HEK293 (cell line): Measurements from ENCODE around the gene DHRS7B.

Experiments
- KLF10 ChIP-seq: fragments of 450-650 bp; IDR thresholded peaks from 2 replicates; pipeline ENCODE4 v1.5.1; 2018; ENCODE audit warnings: missing biosample characterization, mild to moderate bottlenecking, missing genetic modification characterization
- KLF16 ChIP-seq: fragments of 450-650 bp; formaldehyde crosslinking; IDR thresholded peaks from 2 replicates; pipeline ENCODE4 v1.5.1; 2017; ENCODE audit warnings: missing biosample characterization, missing genetic modification characterization
- KLF17 ChIP-seq: fragments of 450-650 bp; formaldehyde crosslinking; IDR thresholded peaks from 2 replicates; pipeline ENCODE4 v1.5.1; 2016; ENCODE audit warnings: missing biosample characterization, missing genetic modification characterization
- KLF8 ChIP-seq: fragments of 450-650 bp; formaldehyde crosslinking; IDR thresholded peaks from 2 replicates; pipeline ENCODE4 v1.5.1; 2016; ENCODE audit warnings: missing biosample characterization, missing genetic modification characterization
- MEIS1 ChIP-seq: sonication (generic); formaldehyde crosslinking; IDR thresholded peaks from 2 replicates; pipeline ENCODE4 v1.8.1; 2022; ENCODE audit warnings: missing genetic modification reagents, mild to moderate bottlenecking, borderline replicate concordance
- RBAK ChIP-seq: fragments of 450-650 bp; formaldehyde crosslinking; IDR thresholded peaks from 2 replicates; pipeline ENCODE4 v1.5.1; 2016; ENCODE audit warnings: missing biosample characterization, missing genetic modification characterization
- SETDB1 ChIP-seq: IDR thresholded peaks from one replicate; pipeline ENCODE4 v1.6.1; 2017; ENCODE audit warnings: mild to moderate bottlenecking, low read length, moderate library complexity, mixed read lengths; ENCODE audit not compliant: insufficient read length
- TRIM28 ChIP-seq: IDR thresholded peaks from 2 replicates; pipeline ENCODE4 v1.6.1; 2011; ENCODE audit warnings: low read length, control low read depth, borderline replicate concordance
- ZBTB20 ChIP-seq: fragments of 450-650 bp; formaldehyde crosslinking; IDR thresholded peaks from 2 replicates; pipeline ENCODE4 v1.5.1; 2016; ENCODE audit warnings: missing biosample characterization, missing genetic modification characterization
- ZNF146 ChIP-seq: fragments of 450-650 bp; formaldehyde crosslinking; IDR thresholded peaks from 2 replicates; pipeline ENCODE4 v1.5.1; 2016; ENCODE audit warnings: missing biosample characterization, missing genetic modification characterization
- ZNF148 ChIP-seq: fragments of 450-650 bp; formaldehyde crosslinking; IDR thresholded peaks from 2 replicates; pipeline ENCODE4 v1.5.0; 2017; ENCODE audit warnings: missing biosample characterization, missing genetic modification characterization, borderline replicate concordance
- ZNF174 ChIP-seq: fragments of 450-650 bp; formaldehyde crosslinking; IDR thresholded peaks from 2 replicates; pipeline ENCODE4 v1.5.0; 2017; ENCODE audit warnings: missing biosample characterization, mild to moderate bottlenecking, missing genetic modification characterization
- ZNF175 ChIP-seq: fragments of 450-650 bp; formaldehyde crosslinking; IDR thresholded peaks from 2 replicates; pipeline ENCODE4 v1.5.1; 2016; ENCODE audit warnings: missing biosample characterization, missing genetic modification characterization
- ZNF280C ChIP-seq: fragments of 450-650 bp; formaldehyde crosslinking; IDR thresholded peaks from 2 replicates; pipeline ENCODE4 v1.5.1; 2016; ENCODE audit warnings: missing biosample characterization, missing genetic modification characterization
- ZNF324 ChIP-seq: fragments of 450-650 bp; formaldehyde crosslinking; IDR thresholded peaks from 2 replicates; pipeline ENCODE4 v1.5.1; 2016; ENCODE audit warnings: missing biosample characterization, missing genetic modification characterization
- ZNF391 ChIP-seq: fragments of 450-650 bp; formaldehyde crosslinking; IDR thresholded peaks from 2 replicates; pipeline ENCODE4 v1.5.1; 2016; ENCODE audit warnings: low read depth, missing biosample characterization, missing genetic modification characterization, borderline replicate concordance
- ZNF423 ChIP-seq: fragments of 450-650 bp; formaldehyde crosslinking; IDR thresholded peaks from 2 replicates; pipeline ENCODE4 v1.5.1; 2016; ENCODE audit warnings: missing biosample characterization, missing genetic modification characterization
- ZNF544 ChIP-seq: fragments of 450-650 bp; formaldehyde crosslinking; IDR thresholded peaks from 2 replicates; pipeline ENCODE4 v1.5.0; 2017; ENCODE audit warnings: missing biosample characterization, missing genetic modification characterization
- ZNF555 ChIP-seq: fragments of 450-650 bp; formaldehyde crosslinking; conservative IDR thresholded peaks from 2 replicates; pipeline ENCODE4 v1.5.1; 2017; ENCODE audit warnings: missing biosample characterization, mild to moderate bottlenecking, missing genetic modification characterization, inconsistent platforms
- ZNF660 ChIP-seq: fragments of 450-650 bp; IDR thresholded peaks from 2 replicates; pipeline ENCODE4 v1.5.1; 2018; ENCODE audit warnings: missing biosample characterization, mild to moderate bottlenecking, missing genetic modification characterization
- ZNF791 ChIP-seq: fragments of 450-650 bp; formaldehyde crosslinking; IDR thresholded peaks from 2 replicates; pipeline ENCODE4 v1.5.1; 2016; ENCODE audit warnings: missing biosample characterization, missing genetic modification characterization
- TF ChIP-seq, protein P1 (sequence below): fragments of 450-650 bp; formaldehyde crosslinking; IDR thresholded peaks from 2 replicates; pipeline ENCODE4 v1.5.1; 2016; ENCODE audit warnings: missing biosample characterization, missing genetic modification characterization, low read depth
- TF ChIP-seq, protein P2 (sequence below): fragments of 450-650 bp; formaldehyde crosslinking; IDR thresholded peaks from 2 replicates; pipeline ENCODE4 v1.5.1; 2017; ENCODE audit warnings: missing biosample characterization, missing genetic modification characterization
- TF ChIP-seq, protein P3 (sequence below): sonication (generic); formaldehyde crosslinking; IDR thresholded peaks from 2 replicates; pipeline ENCODE4 v1.8.1; 2022; ENCODE audit warnings: mild to moderate bottlenecking, moderate library complexity, missing genetic modification reagents
- TF ChIP-seq, protein P4 (sequence below): fragments of 450-650 bp; formaldehyde crosslinking; IDR thresholded peaks from 2 replicates; pipeline ENCODE4 v1.5.1; 2016; ENCODE audit warnings: missing biosample characterization, missing genetic modification characterization, borderline replicate concordance
- TF ChIP-seq, protein P5 (sequence below): fragments of 450-650 bp; formaldehyde crosslinking; IDR thresholded peaks from 2 replicates; pipeline ENCODE4 v1.5.1; 2016; ENCODE audit warnings: missing biosample characterization, missing genetic modification characterization

The DHRS7B gene

GRCh38 chr17:21232033-21232749, 105.4 kb downstream of the DHRS7B start (continued):
- no peak for TF ChIP-seq ZNF791 (tag by site-specific recombination)
- TF ChIP-seq ZNF660 (tag by site-specific recombination): no peak
- TF ChIP-seq ZNF175: no peak
- no peak for TF ChIP-seq RBAK
- TF ChIP-seq KLF8 (tag by site-specific recombination): peak; percentile 70
- TF ChIP-seq, protein P1, sequence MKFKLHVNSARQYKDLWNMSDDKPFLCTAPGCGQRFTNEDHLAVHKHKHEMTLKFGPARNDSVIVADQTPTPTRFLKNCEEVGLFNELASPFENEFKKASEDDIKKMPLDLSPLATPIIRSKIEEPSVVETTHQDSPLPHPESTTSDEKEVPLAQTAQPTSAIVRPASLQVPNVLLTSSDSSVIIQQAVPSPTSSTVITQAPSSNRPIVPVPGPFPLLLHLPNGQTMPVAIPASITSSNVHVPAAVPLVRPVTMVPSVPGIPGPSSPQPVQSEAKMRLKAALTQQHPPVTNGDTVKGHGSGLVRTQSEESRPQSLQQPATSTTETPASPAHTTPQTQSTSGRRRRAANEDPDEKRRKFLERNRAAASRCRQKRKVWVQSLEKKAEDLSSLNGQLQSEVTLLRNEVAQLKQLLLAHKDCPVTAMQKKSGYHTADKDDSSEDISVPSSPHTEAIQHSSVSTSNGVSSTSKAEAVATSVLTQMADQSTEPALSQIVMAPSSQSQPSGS (tag by site-specific recombination): 0 out of 2 replicates have a peak, but pooled peaks have one; percentile 21
- TF ChIP-seq, protein P2, sequence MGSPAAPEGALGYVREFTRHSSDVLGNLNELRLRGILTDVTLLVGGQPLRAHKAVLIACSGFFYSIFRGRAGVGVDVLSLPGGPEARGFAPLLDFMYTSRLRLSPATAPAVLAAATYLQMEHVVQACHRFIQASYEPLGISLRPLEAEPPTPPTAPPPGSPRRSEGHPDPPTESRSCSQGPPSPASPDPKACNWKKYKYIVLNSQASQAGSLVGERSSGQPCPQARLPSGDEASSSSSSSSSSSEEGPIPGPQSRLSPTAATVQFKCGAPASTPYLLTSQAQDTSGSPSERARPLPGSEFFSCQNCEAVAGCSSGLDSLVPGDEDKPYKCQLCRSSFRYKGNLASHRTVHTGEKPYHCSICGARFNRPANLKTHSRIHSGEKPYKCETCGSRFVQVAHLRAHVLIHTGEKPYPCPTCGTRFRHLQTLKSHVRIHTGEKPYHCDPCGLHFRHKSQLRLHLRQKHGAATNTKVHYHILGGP (tag by site-specific recombination): no peak
- TF ChIP-seq ZNF146: no peak
- peak; percentile 86 for TF ChIP-seq SETDB1
- peak; percentile 53; the same call in 1 of the 2 replicates for TF ChIP-seq ZNF391 (tag by site-specific recombination)
- TF ChIP-seq KLF16 (tag by site-specific recombination): 0 out of 2 replicates have a peak, but pooled peaks have one; percentile 22
- TF ChIP-seq ZBTB20 (tag by site-specific recombination): no peak
- TF ChIP-seq ZNF423 (tag by site-specific recombination): no peak
- TF ChIP-seq, protein P3, sequence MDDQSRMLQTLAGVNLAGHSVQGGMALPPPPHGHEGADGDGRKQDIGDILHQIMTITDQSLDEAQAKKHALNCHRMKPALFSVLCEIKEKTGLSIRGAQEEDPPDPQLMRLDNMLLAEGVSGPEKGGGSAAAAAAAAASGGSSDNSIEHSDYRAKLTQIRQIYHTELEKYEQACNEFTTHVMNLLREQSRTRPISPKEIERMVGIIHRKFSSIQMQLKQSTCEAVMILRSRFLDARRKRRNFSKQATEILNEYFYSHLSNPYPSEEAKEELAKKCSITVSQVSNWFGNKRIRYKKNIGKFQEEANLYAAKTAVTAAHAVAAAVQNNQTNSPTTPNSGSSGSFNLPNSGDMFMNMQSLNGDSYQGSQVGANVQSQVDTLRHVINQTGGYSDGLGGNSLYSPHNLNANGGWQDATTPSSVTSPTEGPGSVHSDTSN: no peak
- TF ChIP-seq TRIM28: peak; percentile 83
- no peak for TF ChIP-seq MEIS1 (CRISPR knock-in tag)
- TF ChIP-seq ZNF280C (tag by site-specific recombination): no peak
- TF ChIP-seq KLF10 (tag by site-specific recombination): no peak
- TF ChIP-seq ZNF555 (tag by site-specific recombination): no peak
- TF ChIP-seq, protein P4, sequence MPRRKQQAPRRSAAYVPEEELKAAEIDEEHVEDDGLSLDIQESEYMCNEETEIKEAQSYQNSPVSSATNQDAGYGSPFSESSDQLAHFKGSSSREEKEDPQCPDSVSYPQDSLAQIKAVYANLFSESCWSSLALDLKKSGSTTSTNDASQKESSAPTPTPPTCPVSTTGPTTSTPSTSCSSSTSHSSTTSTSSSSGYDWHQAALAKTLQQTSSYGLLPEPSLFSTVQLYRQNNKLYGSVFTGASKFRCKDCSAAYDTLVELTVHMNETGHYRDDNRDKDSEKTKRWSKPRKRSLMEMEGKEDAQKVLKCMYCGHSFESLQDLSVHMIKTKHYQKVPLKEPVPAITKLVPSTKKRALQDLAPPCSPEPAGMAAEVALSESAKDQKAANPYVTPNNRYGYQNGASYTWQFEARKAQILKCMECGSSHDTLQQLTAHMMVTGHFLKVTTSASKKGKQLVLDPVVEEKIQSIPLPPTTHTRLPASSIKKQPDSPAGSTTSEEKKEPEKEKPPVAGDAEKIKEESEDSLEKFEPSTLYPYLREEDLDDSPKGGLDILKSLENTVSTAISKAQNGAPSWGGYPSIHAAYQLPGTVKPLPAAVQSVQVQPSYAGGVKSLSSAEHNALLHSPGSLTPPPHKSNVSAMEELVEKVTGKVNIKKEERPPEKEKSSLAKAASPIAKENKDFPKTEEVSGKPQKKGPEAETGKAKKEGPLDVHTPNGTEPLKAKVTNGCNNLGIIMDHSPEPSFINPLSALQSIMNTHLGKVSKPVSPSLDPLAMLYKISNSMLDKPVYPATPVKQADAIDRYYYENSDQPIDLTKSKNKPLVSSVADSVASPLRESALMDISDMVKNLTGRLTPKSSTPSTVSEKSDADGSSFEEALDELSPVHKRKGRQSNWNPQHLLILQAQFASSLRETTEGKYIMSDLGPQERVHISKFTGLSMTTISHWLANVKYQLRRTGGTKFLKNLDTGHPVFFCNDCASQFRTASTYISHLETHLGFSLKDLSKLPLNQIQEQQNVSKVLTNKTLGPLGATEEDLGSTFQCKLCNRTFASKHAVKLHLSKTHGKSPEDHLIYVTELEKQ (tag by site-specific recombination): no peak
- no peak for TF ChIP-seq ZNF174 (tag by site-specific recombination)
- TF ChIP-seq ZNF148 (tag by site-specific recombination): 0 out of 2 replicates have a peak, but pooled peaks have one; percentile 27
- no peak for TF ChIP-seq ZNF544
- TF ChIP-seq, protein P5, sequence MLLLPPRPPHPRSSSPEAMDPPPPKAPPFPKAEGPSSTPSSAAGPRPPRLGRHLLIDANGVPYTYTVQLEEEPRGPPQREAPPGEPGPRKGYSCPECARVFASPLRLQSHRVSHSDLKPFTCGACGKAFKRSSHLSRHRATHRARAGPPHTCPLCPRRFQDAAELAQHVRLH (tag by site-specific recombination): peak; percentile 95
- 0 out of 2 replicates have a peak, but pooled peaks have one; percentile 54 for TF ChIP-seq ZNF324 (tag by site-specific recombination)
- peak; percentile 39; the same call in 1 of the 2 replicates for TF ChIP-seq KLF17
